Uterus (tissue), 4 donors: ENCODE measurements around the gene SCAPER. TPM values are rescaled to one million over a fixed set of nuclear protein-coding genes. Genes with fewer than 3 reads are reported as not detected.
A peak's percentile ranks its signal among the peaks of the same experiment; 100 is the strongest.

ENCODE experiments used
- DNase-seq, 2 donors: peaks; one replicate each; pipeline ENCODE4 v3.0.0-alpha.2; 2019 to 2020
- H3K27ac ChIP-seq, 2 donors: fragments of 200-600 bp; sonication (generic); 1 replicate in 1 of 2; 2 replicates in 1 of 2; pipeline ENCODE4 v1.5.1; 2016 to 2018
- H3K27me3 ChIP-seq, 2 donors: fragments of 200-600 bp; sonication (generic); one replicate each; pipeline ENCODE4 v1.5.1; 2018 to 2019; ENCODE audit warnings: control low read depth in 1 of 2
- H3K36me3 ChIP-seq, 2 donors: fragments of 200-600 bp; sonication (generic); one replicate each; pipeline ENCODE4 v1.5.1; 2019; ENCODE audit warnings: control low read depth in 1 of 2
- H3K4me1 ChIP-seq, 2 donors: fragments of 200-600 bp; sonication (generic); one replicate each; pipeline ENCODE4 v1.5.1; 2018 to 2019; ENCODE audit warnings: control low read depth in 1 of 2
- H3K4me3 ChIP-seq, 2 donors: fragments of 200-600 bp; sonication (generic); 1 replicate in 1 of 2; 2 replicates in 1 of 2; pipeline ENCODE4 v1.5.1; 2018 to 2019; ENCODE audit warnings: mild to moderate bottlenecking in 1 of 2
- H3K9me3 ChIP-seq, 2 donors: fragments of 200-600 bp; sonication (generic); one replicate each; pipeline ENCODE4 v1.5.1; 2019; ENCODE audit warnings: control low read depth in 1 of 2
- POLR2A ChIP-seq, 2 donors: fragments of 450-650 bp; IDR thresholded peaks; one replicate each; pipeline ENCODE4 v1.6.1; 2016; ENCODE audit warnings: antibody characterized with exemption in 2 of 2, mild to moderate bottlenecking in 1 of 2, moderate library complexity in 1 of 2
- intact Hi-C: fragments of 100-400 bp; cut with DNase I; formaldehyde crosslinking; loops from one replicate; pipeline ENCODE4 v1.15.1; 2023; ENCODE audit warnings: low total_unique reads
- total RNA-seq, 4 donors: library from RNA; depleted of rRNA in 3 of 4; stranded (reverse); fragments of >200 nt in 3 of 4; gene quantifications; one replicate each; pipeline versions ENCODE4 v1.1.0 to v1.2.4, GENCODE V29; 2014 to 2023
- TF ChIP-seq, protein P1 (sequence below), 4 experiments: fragments of 200-600 bp in 2 of 4; fragments of 450-650 bp in 2 of 4; sonication (generic) in 2 of 4; IDR thresholded peaks; one replicate each; pipeline ENCODE4 v1.5.1; 2016 to 2019; ENCODE audit warnings: antibody characterized with exemption in 4 of 4, mild to moderate bottlenecking in 2 of 4, moderate library complexity in 1 of 4
- donor health status: DM: yes; HTN: yes; CAD: no.

SCAPER gene
- total RNA-seq, 4 donors from 2014 or later = 10.6 to 74.2 (median 32.9) TPM

- no peak for DNase-seq
- H3K27me3 ChIP-seq = peaks cover 8 to 13% of the 10 kb centered on the region in 2 donors
- H3K4me1 ChIP-seq = no peaks in the 10 kb centered on the region
- no peak for TF ChIP-seq POLR2A (IDR thresholded peaks at IDR 0.05)
- TF ChIP-seq, protein P1, sequence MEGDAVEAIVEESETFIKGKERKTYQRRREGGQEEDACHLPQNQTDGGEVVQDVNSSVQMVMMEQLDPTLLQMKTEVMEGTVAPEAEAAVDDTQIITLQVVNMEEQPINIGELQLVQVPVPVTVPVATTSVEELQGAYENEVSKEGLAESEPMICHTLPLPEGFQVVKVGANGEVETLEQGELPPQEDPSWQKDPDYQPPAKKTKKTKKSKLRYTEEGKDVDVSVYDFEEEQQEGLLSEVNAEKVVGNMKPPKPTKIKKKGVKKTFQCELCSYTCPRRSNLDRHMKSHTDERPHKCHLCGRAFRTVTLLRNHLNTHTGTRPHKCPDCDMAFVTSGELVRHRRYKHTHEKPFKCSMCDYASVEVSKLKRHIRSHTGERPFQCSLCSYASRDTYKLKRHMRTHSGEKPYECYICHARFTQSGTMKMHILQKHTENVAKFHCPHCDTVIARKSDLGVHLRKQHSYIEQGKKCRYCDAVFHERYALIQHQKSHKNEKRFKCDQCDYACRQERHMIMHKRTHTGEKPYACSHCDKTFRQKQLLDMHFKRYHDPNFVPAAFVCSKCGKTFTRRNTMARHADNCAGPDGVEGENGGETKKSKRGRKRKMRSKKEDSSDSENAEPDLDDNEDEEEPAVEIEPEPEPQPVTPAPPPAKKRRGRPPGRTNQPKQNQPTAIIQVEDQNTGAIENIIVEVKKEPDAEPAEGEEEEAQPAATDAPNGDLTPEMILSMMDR (IDR thresholded peaks at IDR 0.05) = peak; percentile 32 to 55 (median 46)
- no peak overlapping the region for H3K4me3 ChIP-seq
- intact Hi-C loops = no loop called here
- no peaks in the 10 kb centered on the region for H3K36me3 ChIP-seq
- no peak overlapping the region for H3K27ac ChIP-seq
- H3K9me3 ChIP-seq = no peaks in the 10 kb centered on the region
Observed at GRCh38 chr15:76330080-76330680, 575.0 kb downstream of the SCAPER start.

- TF ChIP-seq, protein P1 (IDR thresholded peaks at IDR 0.05) = no peak
- TF ChIP-seq POLR2A (IDR thresholded peaks at IDR 0.05) = no peak
- no peak for DNase-seq
- intact Hi-C loops = no loop called here
- H3K4me3 ChIP-seq = no peak overlapping the region
- no peaks in the 10 kb centered on the region for H3K4me1 ChIP-seq
- no peak overlapping the region for H3K27ac ChIP-seq
- H3K9me3 ChIP-seq = no peaks in the 10 kb centered on the region
- H3K36me3 ChIP-seq = no peaks in the 10 kb centered on the region
- H3K27me3 ChIP-seq = peaks cover 0 to 1% of the 10 kb centered on the region in 2 donors
Observed at GRCh38 chr15:76328958-76329357, 576.2 kb downstream of the SCAPER start.

DNA sequence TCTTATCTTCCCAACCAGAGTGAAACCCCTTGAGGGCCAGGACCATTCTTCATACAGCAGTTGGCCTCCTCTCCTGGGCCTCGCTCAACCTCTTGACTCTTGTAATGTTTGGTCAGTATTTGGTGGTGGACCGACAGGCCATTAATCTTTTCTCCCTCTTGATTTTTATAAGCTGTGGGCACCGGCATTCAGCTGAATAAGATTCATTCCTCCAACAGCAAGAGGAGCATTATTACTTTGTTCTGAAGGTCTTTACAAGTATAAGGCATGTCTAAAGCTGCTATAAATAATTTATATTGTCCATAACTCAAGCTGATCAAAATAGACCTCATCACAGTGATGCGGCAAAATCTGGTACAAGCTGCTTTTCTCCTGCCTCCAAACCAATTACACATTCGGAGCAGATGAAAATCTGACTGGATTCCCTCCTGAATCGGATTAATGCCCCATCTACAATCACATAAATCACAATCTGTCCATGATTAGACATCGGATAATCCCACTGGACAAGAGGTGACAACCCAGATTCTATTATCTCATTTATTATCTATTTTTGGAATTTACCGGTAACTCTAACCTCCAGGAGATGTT lies 576.9 kb downstream of the SCAPER start:
- intact Hi-C loops = no loop called here
- Histone ChIP-seq H3K36me3 (no peaks in the 10 kb centered on the region), H3K27ac (no peak overlapping the region), H3K4me3 (no peak overlapping the region), H3K27me3 (no peaks in the 10 kb centered on the region), H3K4me1 (no peaks in the 10 kb centered on the region), H3K9me3 (no peaks in the 10 kb centered on the region)
- no peak for DNase-seq
- TF ChIP-seq, protein P1 (IDR thresholded peaks at IDR 0.05) = no peak

DNA sequence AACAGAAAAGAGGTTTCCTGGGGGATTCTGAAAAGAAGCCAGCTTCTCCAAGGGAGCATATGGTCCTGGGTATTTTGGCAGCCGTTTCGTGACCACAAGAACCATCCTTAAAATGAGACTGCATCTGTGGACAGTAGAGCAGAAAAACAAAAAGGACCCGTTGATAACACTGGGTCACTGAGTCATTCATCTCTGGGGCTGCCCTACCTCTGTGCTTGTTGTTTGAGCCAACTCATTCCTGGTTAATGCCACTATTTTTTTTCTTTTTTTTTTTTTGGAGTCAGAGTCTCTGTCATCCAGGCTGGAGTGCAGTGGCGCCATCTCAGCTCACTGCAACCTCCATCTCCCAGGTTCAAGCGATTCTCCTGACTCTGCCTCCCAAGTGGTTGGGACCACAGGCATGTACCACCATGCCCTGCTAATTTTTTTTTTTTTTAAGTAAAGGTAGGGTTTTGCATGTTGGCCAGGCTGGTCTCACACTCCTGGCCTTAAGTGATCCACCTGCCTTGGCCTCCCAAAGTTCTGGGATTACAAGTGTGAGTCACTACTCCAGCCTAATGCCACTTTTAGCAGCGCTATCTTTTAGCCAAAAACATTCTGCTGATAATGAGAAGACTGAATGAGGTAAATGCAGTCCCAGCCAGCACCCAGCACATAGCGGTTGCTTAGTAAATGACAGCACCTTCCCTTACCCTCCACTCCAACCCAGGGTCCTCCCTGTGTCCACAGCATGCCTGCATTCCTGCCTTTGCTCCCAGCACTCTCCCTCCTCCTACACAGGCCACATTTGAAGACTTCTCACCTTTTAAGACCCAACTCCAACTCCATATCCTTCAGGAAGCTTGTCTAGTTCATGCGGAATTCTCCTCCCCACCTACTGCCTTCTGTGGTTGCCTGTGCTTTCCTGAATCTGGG lies 577.7 kb downstream of the SCAPER start:
- no peak overlapping the region for H3K4me3 ChIP-seq
- intact Hi-C loops = no loop called here
- H3K36me3 ChIP-seq = no peaks in the 10 kb centered on the region
- H3K27ac ChIP-seq = no peak overlapping the region
- TF ChIP-seq, protein P1 (IDR thresholded peaks at IDR 0.05) = no peak
- TF ChIP-seq POLR2A (IDR thresholded peaks at IDR 0.05) = no peak
- DNase-seq = no peak
- H3K27me3 ChIP-seq = peaks cover 0 to 4% of the 10 kb centered on the region in 2 donors
- no peaks in the 10 kb centered on the region for H3K9me3 ChIP-seq
- no peaks in the 10 kb centered on the region for H3K4me1 ChIP-seq

- Histone ChIP-seq H3K4me3 (no peak overlapping the region), H3K4me1 (no peaks in the 10 kb centered on the region), H3K27ac (no peak overlapping the region), H3K36me3 (no peaks in the 10 kb centered on the region), H3K27me3 (peaks cover 0 to 6% of the 10 kb centered on the region in 2 donors), H3K9me3 (no peaks in the 10 kb centered on the region)
- no peak for DNase-seq
- intact Hi-C loops = no loop called here
- TF ChIP-seq, protein P1 (IDR thresholded peaks at IDR 0.05) = no peak
- TF ChIP-seq POLR2A (IDR thresholded peaks at IDR 0.05) = no peak
Observed at GRCh38 chr15:76325704-76326103, 579.4 kb downstream of the SCAPER start.
